Heart left ventricle (tissue), 16 donors: ENCODE measurements around the gene CES2. TPM values are rescaled to one million over a fixed set of nuclear protein-coding genes. Genes with fewer than 3 reads are reported as not detected.

Source experiments
- ATAC-seq, 4 donors: fragments of 200-7000 bp; cut with Tn5 transposase; one replicate each; pipeline ENCODE4 v1.9.1; 2020 to 2022; ENCODE audit warnings: moderate library complexity in 4 of 4, mild to moderate bottlenecking in 3 of 4, moderate number of reproducible peaks in 1 of 4
- DNase-seq, 5 donors: peaks; one replicate each; pipeline ENCODE4 v3.0.0-alpha.2; 2020
- H3K27ac ChIP-seq, 12 donors: fragments of 200-600 bp; sonication (generic) in 4 of 12; one replicate each; pipeline versions ENCODE4 v1.5.0 to v1.8.0; 2016 to 2022; ENCODE audit warnings: mild to moderate bottlenecking in 2 of 12
- H3K27me3 ChIP-seq, 9 donors: fragments of 200-600 bp; sonication (generic) in 2 of 9; one replicate each; pipeline versions ENCODE4 v1.5.1 to v1.8.0; 2016 to 2022; ENCODE audit warnings: mild to moderate bottlenecking in 3 of 9
- H3K36me3 ChIP-seq, 9 donors: fragments of 200-600 bp; sonication (generic) in 2 of 9; one replicate each; pipeline versions ENCODE4 v1.5.0 to v1.8.0; 2018 to 2022; ENCODE audit warnings: mild to moderate bottlenecking in 2 of 9
- H3K4me1 ChIP-seq, 12 donors: fragments of 200-600 bp; sonication (generic) in 4 of 12; one replicate each; pipeline versions ENCODE4 v1.5.0 to v1.8.0; 2016 to 2022; ENCODE audit warnings: mild to moderate bottlenecking in 3 of 12
- H3K4me3 ChIP-seq, 12 donors: fragments of 200-600 bp; sonication (generic) in 4 of 12; one replicate each; pipeline versions ENCODE4 v1.5.0 to v1.8.0; 2017 to 2022; ENCODE audit warnings: mild to moderate bottlenecking in 9 of 12, moderate library complexity in 4 of 12
- H3K9me3 ChIP-seq, 12 donors: fragments of 200-600 bp; sonication (generic) in 4 of 12; one replicate each; pipeline versions ENCODE4 v1.5.0 to v1.8.0; 2016 to 2022; ENCODE audit warnings: mild to moderate bottlenecking in 1 of 12
- CTCF ChIP-seq, 12 donors: fragments of 200-600 bp; sonication (generic) in 4 of 12; IDR thresholded peaks; one replicate each; pipeline versions ENCODE4 v1.5.0 to v1.8.0; 2018 to 2022; ENCODE audit warnings: antibody characterized with exemption in 12 of 12, mild to moderate bottlenecking in 5 of 12
- POLR2A ChIP-seq, 2 donors: fragments of 450-650 bp; IDR thresholded peaks; one replicate each; pipeline ENCODE4 v1.6.1; 2017; ENCODE audit warnings: antibody characterized with exemption in 2 of 2, mild to moderate bottlenecking in 2 of 2, moderate library complexity in 2 of 2
- WGBS, 4 donors: extraction: QIAGEN DNeasy Blood & Tissue Kit in 2 of 4; methylation state at CpG; one replicate each; pipeline versions ENCODE4 v1.1.5 to v1.1.7; 2013 to 2018; 5-methylcytosine and 5-hydroxymethylcytosine counted together
- intact Hi-C, 10 donors: fragments of 100-400 bp; cut with DNase I; formaldehyde crosslinking; loops; one replicate each; pipeline versions ENCODE4 v1.11.1 to v1.14.2; 2022
- polyA plus RNA-seq, 2 donors: library from polyadenylated mRNA; stranded (reverse); fragments of 200-250 nt; gene quantifications; one replicate each; pipeline ENCODE4 v1.2.3, GENCODE V29; 2013
- total RNA-seq, 9 donors: library from RNA; depleted of rRNA in 2 of 9; stranded (reverse); fragments of >200 nt in 2 of 9; fragmentation: NEBNext Ultra II Directional in 3 of 9; extraction: Animal tissue kit (Norgen Biotek cat#: 25700) in 3 of 9; gene quantifications; one replicate each; pipeline versions ENCODE4 v1.1.0 to v1.2.4, GENCODE V29; 2016 to 2023
- donor health status: ischemic (EF 13 %, LVEDD 7.1; RV severe dilation, severe dysfunction).
- donor health status: healthy with polysubstance abuse.
- donor health status: DM: no; HTN: yes; CAD: no.
- donor health status: DM: no; HTN: no; CAD: no.
- donor health status: ischemic (EF 25% LVEDD 6.9; RV normal size, moderate dysfunction).
- donor health status: ischemic (EF 25% LVEDD 5.7; RV mildly dilated, moderate dysfunction).
- donor health status: healthy.
- donor health status: DM: yes; HTN: yes; CAD: no.
- donor health status: ischemic (EF 35%, LVEDD 5.7; RV mildly dilated, moderate dysfunction).
- donor health status: nonischemic (EF 11% LVEDD 7.7; RV severe dilation, severe dysfunction).
- donor health status: DM: yes; HTN: yes; CAD: no.
- donor health status: PGD.
- donor health status: ischemic (EF 29% LVEDD 5.4; RV normal size, mild dysfunction).
- donor health status: nonischemic (EF 23%, LVEDD 6.1; RV moderate dilation, normal function).

The CES2 gene
- total and polyA plus RNA-seq, 11 donors = 40.9 to 157 (median 78.8) TPM

DNA sequence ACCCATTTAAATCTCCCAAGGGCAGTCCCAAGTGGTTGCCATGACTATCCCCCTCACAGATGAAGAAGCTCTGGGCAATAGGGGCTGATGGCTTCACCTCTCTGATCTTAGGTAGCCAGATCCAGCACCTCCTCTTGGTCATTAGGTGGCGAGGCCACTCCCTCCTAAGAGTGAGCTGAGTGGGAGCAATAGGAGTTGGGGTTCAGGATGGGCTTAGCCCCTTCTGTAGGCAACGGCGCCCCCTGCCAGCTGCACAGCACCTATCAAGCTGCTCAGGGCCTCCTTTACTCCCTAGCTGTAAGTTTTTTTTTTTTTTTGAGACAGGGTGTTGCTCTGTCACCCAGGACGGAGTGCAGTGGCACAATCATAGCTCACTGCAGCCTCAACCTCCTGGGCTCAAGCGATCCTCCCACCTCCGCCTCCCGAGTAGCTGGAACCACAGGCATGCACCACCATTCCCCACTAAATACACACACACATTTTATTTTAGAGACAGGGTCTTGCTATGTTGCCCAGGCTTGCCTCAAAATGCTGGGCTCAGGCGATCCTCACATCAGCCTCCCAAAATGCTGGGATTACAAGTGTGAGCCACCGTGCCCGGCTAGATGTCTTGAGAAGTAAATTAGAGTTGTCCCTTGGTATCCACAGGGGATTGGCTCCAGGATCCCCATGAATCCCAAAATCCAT lies 6.5 kb upstream of the CES2 start:
- TF ChIP-seq POLR2A (IDR thresholded peaks at IDR 0.05) = no peak
- TF ChIP-seq CTCF (IDR thresholded peaks at IDR 0.05) = peak in 10 of 12 donors; percentile 15 to 57 (median 36)
- 71 to 74% (median 72%) methylated on average over 10 of the region's 10 CpGs for whole genome bisulfite sequencing, 4 donors
- DNase-seq = no peak
- Histone ChIP-seq H3K9me3 (no peaks in the 10 kb centered on the region), H3K27me3 (peaks cover 0 to 24% (median 0%) of the 10 kb centered on the region in 9 donors), H3K4me1 (peaks cover 4 to 62% (median 37%) of the 10 kb centered on the region in 12 donors), H3K36me3 (peaks cover 0 to 25% (median 10%) of the 10 kb centered on the region in 9 donors), H3K4me3 (no peak overlapping the region), H3K27ac (peak overlapping the region in 11 of 12 donors; percentile 41 to 99 (median 92))
- intact Hi-C loops = loop anchor here in 1 of 10 donors (1.0 kb wide), 1 partner anchor 32 kb away; no protein-coding TSS in a partner anchor
- ATAC-seq = no peak

- intact Hi-C loops = loop anchor here in 1 of 10 donors (5.0 kb wide), 1 partner anchor 33 kb away; no protein-coding TSS in a partner anchor
- no peak overlapping the region for H3K4me3 ChIP-seq
- peaks cover 0 to 11% (median 0%) of the 10 kb centered on the region in 9 donors for H3K27me3 ChIP-seq
- ATAC-seq = peak in 2 of 4 donors; percentile 10 to 23
- H3K9me3 ChIP-seq = no peaks in the 10 kb centered on the region
- WGBS, 4 donors = 40 to 65% (median 50%) methylated on average over 4 of the region's 4 CpGs
- TF ChIP-seq CTCF (IDR thresholded peaks at IDR 0.05) = no peak
- TF ChIP-seq POLR2A (IDR thresholded peaks at IDR 0.05) = no peak
- DNase-seq = peak in 1 of 5 donors; percentile 90
- peak overlapping the region in 5 of 12 donors; percentile 5 to 96 (median 16) for H3K27ac ChIP-seq
- H3K4me1 ChIP-seq = peaks cover 4 to 58% (median 37%) of the 10 kb centered on the region in 12 donors
- peaks cover 0 to 25% (median 10%) of the 10 kb centered on the region in 9 donors for H3K36me3 ChIP-seq
Observed at GRCh38 chr16:66930189-66930588, 5.1 kb upstream of the CES2 start.

DNA sequence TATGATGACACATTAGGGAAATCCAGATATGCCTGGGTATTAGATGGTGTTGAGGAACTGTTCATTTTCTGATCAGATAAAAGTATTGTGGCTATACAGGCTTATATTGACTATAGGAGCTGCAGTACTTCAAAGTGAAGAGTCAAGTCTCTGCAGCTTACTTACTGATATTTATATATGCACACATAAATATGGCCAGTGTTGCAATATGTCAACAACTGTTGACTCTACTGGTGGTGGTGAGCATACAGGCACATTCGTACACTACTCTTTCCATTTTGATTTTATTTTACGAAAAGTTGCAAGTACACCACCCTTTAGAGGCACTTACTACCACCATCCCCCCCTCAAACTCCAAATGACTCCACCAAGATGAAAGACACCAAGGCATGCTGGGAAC lies 3.7 kb upstream of the CES2 start:
- Histone ChIP-seq H3K27ac (no peak overlapping the region), H3K4me3 (no peak overlapping the region), H3K4me1 (peaks cover 4 to 62% (median 41%) of the 10 kb centered on the region in 12 donors), H3K27me3 (no peaks in the 10 kb centered on the region), H3K36me3 (peaks cover 0 to 25% (median 10%) of the 10 kb centered on the region in 9 donors), H3K9me3 (no peaks in the 10 kb centered on the region)
- DNase-seq (no peak), ATAC-seq (no peak)
- intact Hi-C loops = loop anchor here in 1 of 10 donors (5.0 kb wide), 1 partner anchor 34 kb away; no protein-coding TSS in a partner anchor
- TF ChIP-seq POLR2A (IDR thresholded peaks at IDR 0.05) (no peak), CTCF (IDR thresholded peaks at IDR 0.05) (no peak)
- WGBS, 4 donors = 80 to 93% (median 90%) methylated on average over 2 of the region's 2 CpGs

GRCh38 chr16:66932076-66932475 lies 3.2 kb upstream of the CES2 start:
- Histone ChIP-seq H3K4me3 (no peak overlapping the region), H3K27ac (no peak overlapping the region), H3K9me3 (no peaks in the 10 kb centered on the region), H3K4me1 (peaks cover 4 to 62% (median 42%) of the 10 kb centered on the region in 12 donors), H3K27me3 (no peaks in the 10 kb centered on the region), H3K36me3 (peaks cover 0 to 25% (median 12%) of the 10 kb centered on the region in 9 donors)
- WGBS, 4 donors = 78 to 88% (median 81%) methylated on average over 4 of the region's 4 CpGs
- TF ChIP-seq CTCF (IDR thresholded peaks at IDR 0.05) = no peak
- TF ChIP-seq POLR2A (IDR thresholded peaks at IDR 0.05) = no peak
- no peak for ATAC-seq
- intact Hi-C loops = loop anchor here in 1 of 10 donors (5.0 kb wide), 1 partner anchor 35 kb away; no protein-coding TSS in a partner anchor
- DNase-seq = no peak
